IPS-NIHi7 (cell line): ENCODE measurements around the gene FREM2.

ENCODE experiments used
- DNase-seq: peaks from one replicate; pipeline ENCODE4 v3.0.0; 2012; ENCODE audit warnings: mixed read lengths; ENCODE audit errors: extremely low spot score

Gene FREM2

GRCh38 chr13:38686577-38687245 is at the start of gene FREM2:
TSS of gene FREM2 (plus strand) at chr13:38687077. CDS start at chr13:38687345, 268 bp downstream.
- peak; percentile 96 for DNase-seq

DNA sequence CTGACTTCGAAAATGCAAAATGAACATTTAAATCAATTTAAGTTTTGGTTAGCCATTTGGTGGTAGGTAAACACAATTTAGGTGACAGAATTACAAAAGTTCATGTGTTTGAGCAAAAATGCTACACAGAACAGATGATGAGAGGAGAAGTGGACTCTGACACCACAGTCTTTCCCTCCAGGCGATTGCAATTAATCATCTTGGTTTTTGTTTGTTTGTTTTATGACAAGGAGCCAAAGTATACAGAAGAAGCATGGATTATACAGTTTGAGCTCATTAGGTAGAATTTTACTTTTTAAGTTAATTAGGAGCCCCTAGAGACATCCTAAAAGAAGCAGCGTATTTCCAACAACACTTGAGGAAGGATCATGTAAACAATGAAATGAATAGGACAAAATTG is 49.3 kb upstream of the FREM2 start:
- no peak for DNase-seq

GRCh38 chr13:38641164-38641948 is 45.5 kb upstream of the FREM2 start:
- no peak for DNase-seq

DNA sequence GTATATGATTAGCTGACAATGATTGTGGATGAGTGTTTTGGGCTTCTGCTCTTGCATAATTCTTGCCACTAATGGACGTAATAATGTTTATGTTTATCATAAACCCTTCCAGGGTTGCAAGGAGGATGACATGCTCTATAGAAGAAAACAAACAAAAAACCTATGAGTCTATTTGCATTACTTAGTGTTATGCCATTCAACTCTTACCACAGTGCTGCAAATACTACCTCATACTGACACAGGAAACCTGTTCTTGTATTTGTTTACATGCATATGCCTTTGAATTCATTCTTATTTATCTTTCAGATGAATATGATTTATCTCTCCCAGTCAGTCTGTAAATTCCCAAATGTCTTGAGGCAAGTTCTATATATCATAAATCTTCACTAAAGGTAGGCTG is 39.6 kb upstream of the FREM2 start:
- DNase-seq, result no peak

DNA sequence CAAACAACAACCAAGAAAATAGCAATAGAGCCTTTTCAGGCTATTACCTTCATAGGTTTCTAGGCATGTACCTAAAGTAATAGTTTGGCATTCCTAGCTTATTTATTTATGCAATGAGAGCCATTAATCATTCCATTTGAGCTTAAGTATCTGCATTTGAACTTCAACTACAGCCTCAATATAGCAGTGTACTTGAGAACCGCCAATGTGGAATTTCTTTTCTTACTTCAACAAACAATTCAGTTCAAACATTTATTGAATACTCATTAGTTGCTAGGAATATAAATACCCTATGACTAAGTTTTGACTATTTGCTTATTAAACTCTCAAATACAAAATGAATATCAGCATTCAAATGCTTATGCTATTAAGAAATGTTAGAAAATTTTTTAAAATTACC is 38.0 kb upstream of the FREM2 start:
- no peak for DNase-seq

GRCh38 chr13:38656699-38657098 is 30.2 kb upstream of the FREM2 start:
- DNase-seq, result no peak

DNA sequence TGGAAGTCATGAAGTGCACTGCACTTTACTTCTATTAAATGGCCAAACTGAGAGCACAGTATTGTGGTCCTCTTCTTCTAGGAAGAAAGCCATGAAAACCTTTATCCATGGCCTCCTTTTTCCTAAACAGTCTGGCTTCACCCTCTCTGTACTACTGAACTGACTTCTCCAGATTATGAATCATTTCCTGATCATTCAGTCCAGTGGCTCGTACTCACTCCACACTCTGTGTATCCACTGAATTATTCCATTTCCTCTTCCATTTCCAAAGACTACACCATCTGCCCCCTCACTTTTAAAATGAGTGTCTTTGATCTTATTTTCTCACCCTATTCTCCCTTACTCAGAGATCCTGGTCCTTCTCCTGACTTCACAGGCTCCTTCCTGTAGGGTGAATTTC is 29.7 kb upstream of the FREM2 start:
- no peak for DNase-seq

DNA sequence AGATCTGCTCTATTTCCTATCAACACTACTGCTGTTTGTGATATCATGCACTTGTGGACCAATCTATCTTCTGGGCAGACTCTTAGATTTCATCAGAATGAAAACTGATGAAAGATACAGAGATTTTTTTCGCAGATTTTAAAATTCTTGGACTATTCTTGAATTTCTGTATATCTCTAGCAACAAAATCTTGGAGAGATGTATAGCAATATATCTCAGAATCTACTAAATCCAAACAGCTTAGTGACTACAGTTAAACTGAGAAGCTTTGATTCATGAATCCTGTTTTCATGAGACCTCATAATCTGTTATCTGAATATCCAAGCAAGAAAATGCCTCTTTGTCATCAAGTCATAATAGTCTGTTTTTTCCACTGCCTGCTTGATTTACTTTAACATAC is 28.0 kb upstream of the FREM2 start:
- DNase-seq, result no peak

DNA sequence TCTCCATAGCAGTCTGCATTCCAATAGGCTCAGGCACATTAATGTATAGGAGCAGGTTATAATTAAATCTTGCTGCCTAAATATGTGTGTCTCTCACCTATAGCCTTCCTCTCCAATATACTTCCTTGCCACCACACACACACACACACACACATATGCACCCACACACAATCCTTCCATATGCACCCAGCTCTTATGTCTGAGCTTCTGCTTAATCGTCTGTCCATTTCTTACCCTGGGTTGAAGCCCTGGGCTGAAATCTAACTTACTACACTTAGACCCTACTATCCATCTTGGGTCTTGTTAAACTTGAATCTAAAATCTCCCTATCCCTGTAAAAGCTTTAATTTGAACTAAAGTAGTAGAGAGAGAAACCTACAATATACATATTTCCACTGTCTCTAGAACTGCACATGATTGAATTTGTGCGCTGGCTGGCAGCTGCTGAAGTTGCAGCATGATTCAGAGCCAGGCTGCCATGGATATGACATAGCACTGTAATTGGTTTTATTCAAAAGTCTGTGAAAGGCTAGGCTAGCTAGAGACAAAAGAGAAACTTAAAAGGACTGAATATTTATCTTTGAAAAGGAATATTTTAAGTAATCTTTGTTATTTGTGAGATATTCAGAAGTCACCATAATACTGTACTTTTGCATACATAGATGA is 25.7 kb upstream of the FREM2 start:
- DNase-seq, result no peak

DNA sequence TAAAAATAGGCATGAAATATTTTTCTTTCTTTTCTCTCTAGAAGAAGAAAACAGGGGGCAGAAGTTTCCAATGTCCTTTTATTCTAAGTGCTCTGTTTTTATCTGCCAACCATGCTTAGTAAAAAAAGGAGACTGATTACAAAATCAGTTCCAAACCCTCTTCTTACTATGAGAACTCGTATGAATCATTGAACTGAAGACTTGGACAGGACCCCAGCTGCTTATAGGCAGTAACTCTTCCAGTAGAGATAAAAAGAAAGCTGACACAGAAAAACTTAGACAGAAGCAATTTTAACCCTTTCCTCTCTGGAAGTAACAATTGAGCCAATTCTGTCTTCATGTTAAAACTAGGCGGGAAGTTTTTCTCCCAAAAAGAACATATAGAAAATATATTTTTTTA is 24.5 kb upstream of the FREM2 start:
- DNase-seq, result no peak

- no peak for DNase-seq
These were observed 22.0 kb upstream of the FREM2 start for GRCh38 chr13:38664906-38665305.

- no peak for DNase-seq
These were observed 19.3 kb upstream of the FREM2 start for GRCh38 chr13:38667526-38668109.

DNA sequence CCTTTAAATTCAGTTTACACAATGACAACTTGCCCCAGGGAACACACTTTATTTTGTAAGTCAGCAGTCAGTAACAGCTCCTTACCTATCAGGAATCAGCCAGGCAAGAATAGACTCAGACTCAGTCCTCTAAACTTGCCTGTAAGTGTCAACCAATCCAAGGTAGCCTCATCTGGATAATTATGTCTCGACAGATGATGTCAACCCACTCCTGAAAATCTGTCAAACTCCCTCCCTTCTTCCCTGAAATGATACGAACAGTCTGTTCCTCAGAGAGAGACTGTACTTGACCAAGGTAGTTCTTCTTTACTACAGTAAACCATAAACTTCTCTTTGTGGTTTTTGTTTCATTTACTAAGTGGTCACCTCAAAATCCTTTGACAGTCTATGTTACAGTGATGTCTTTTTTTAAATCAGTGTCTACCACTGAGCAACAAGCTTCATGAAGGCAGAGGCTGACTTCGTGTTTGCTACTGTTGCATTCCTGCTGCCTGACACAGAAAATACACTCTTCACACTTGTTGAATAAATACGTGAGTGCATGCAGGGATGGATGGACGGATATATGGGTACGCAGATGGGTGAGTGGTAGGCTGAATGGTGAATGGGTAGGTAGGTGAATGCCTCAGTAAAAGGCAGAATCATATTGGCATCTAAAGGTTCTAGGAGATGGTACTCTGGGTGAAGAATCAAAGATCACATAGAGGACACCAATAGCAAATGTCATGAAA is 17.5 kb upstream of the FREM2 start:
- no peak for DNase-seq

GRCh38 chr13:38670627-38671026 is 16.2 kb upstream of the FREM2 start:
- DNase-seq, result no peak

GRCh38 chr13:38671980-38672379 is 14.9 kb upstream of the FREM2 start:
- DNase-seq, result no peak

DNA sequence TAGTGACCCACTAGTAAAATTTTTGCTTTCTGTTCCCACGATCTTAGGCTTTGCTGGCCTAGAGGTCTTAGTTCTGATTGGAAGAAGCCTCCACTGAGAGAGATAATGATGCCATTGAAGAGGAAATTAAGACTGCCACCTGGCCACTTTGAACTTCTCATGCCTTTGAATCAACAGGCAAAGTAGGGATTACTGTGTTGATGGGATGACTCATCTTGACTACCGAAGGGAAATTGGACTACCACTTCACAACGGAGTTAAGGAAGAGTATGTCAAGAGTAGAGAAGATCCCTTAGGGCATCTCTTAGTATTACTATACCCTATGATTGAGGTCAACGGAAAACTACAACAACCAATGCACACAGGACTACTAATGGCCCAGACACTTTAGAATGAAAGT is 12.7 kb upstream of the FREM2 start:
- no peak for DNase-seq

DNA sequence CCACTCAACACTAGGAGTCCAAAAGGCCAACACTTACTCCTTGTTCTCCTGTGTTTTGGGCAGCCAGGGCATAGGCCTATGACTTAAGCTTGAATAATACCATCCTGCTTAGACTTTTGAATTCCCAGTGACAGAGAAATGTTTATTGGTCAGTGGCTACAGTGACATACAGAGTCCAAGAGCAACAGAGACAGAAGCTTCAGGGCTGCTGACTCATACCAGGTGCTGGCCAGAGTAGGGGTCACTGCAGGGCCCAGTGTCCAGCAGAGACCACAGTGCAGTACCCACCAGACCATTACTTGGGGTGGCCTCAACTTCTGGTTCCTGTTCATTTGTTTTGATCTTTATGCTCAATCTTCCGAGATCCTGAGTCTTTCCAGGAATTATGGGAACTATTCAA is 6.0 kb upstream of the FREM2 start:
- DNase-seq, result no peak

DNA sequence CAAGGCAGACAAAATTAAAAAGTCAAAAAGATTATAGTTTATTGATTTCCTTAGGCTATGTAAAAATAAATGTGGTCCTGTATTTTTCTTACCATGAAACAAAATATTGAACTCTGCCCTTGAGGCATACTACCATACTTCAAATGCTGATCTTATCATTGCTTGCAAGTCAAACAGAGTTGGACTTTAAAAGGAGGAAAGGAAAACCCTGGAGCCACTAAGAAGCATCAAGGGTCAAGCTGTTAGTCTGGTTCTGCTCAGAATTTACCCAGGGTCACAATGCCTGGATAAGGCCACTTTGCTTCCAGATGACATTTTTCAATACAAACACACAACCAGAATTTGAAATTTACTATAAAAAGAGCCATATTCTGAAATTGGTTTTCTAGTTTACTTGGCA is 2.2 kb upstream of the FREM2 start:
- DNase-seq, result no peak

- no peak for DNase-seq
These were observed 1.4 kb upstream of the FREM2 start for GRCh38 chr13:38685431-38685830.

GRCh38 chr13:38685974-38686576 is 802 bp upstream of the FREM2 start:
- peak; percentile 25 for DNase-seq
